H1 (cell line): ENCODE results near the gene SEMA3C. TPM values are rescaled to one million over a fixed set of nuclear protein-coding genes. Genes with fewer than 3 reads are reported as not detected.

Experiments used
- CTCF ChIP-seq, 3 experiments: IDR thresholded peaks; 1 replicate in 2 of 3; 2 replicates in 1 of 3; pipeline versions ENCODE4 v1.5.1 to v1.6.1; 2011; ENCODE audit warnings: low read length in 3 of 3, mild to moderate bottlenecking in 3 of 3, inconsistent platforms in 2 of 3, low read depth in 1 of 3, moderate library complexity in 1 of 3; ENCODE audit not compliant: insufficient read depth in 1 of 3; ENCODE audit errors: control extremely low read depth in 1 of 3
- polyA plus RNA-seq, 7 experiments: library from polyadenylated mRNA; depleted of rRNA in 3 of 7; stranded (reverse) in 5 of 7; unstranded in 2 of 7; fragments of >200 nt in 5 of 7; fragments of 200-250 nt in 2 of 7; gene quantifications; 1 replicate in 5 of 7; 2 replicates in 1 of 7; 4 replicates in 1 of 7; pipeline versions ENCODE4 v1.2.1 to v1.2.3, GENCODE V29; 2011 to 2013; ENCODE audit warnings: missing spikeins in 2 of 7, mixed read lengths in 2 of 7
- total RNA-seq: library from RNA; stranded (reverse); fragmentation: NEBNext Ultra II Directional; extraction: Animal tissue kit (Norgen Biotek cat#: 25700); gene quantifications from 2 replicates; pipeline ENCODE4 v1.2.1, GENCODE V29; 2021

SEMA3C gene
- total and polyA plus RNA-seq, 2 of the 8 experiments (the other 6 are each of a cell fraction or from before 2014, with no cell fraction given), result 0.15 to 1.4 TPM

- TF ChIP-seq CTCF (IDR thresholded peaks at IDR 0.05; ENCODE audit: control extremely low read depth in 1 of 3, insufficient read depth in 1 of 3, low read depth in 1 of 3, low read length in 3 of 3), result no peak
Measured at GRCh38 chr7:80783678-80784327, 135.0 kb downstream of the SEMA3C start (continued).
